NCI-H82 (cell line): ENCODE results near the gene GNMT.

Source experiments
- DNase-seq: peaks from one replicate; lab custom pipeline; 2025; lab: John Stamatoyannopoulos, UW

The GNMT gene

DNA sequence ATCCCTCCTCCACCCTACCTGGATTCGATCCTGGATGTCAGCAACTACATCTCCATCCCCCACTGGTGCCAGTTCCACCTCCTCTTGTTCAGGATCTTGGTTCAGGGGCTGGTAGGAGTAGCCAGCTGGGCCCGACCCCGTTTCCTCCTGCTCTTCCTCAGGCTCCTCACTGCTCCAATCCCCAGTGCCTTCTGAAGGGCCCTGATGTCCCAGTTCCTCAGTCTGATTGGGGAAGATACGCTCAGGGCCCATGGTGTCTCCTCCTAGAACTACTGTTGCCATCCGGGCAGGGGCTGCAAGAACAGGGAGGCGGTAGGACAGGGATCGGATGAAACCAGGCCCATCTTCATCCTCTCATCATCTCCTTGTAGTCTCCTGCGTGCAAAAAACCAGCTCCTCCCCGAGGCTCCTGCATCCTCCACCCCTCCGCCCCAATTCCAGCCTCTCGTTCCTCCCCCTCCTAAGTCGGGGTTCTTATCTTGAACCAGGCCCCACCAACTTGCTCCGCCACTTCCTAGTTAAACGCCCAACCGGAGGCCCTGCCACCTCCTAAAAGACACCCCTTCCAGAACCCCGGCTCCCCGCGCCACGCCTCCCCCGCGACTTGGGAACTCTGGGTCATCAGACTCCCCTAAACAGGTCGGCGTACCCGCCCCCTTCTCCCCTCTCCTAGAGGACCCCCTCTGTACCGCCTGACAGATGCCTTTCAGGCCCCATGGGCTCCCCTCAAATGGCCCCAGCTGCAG lies 52.7 kb downstream of the GNMT start:
- peak; percentile 60 for DNase-seq
